DND-41 (cell line): ENCODE measurements around the gene BFSP1.

Experiments used
- ATAC-seq: fragments of 200-7000 bp; cut with Tn5 transposase; 3 replicates; pipeline ENCODE4 v1.9.1; 2021; ENCODE audit warnings: low read depth; ENCODE audit not compliant: insufficient read depth
- DNase-seq: peaks from one replicate; pipeline ENCODE4 v3.0.0-alpha.2; 2020
- H2AFZ ChIP-seq: 2 replicates; pipeline ENCODE4 v1.6.0; 2012; ENCODE audit warnings: low read depth, low read length
- H3K27ac ChIP-seq: 2 replicates; pipeline ENCODE4 v1.5.1; 2012; ENCODE audit warnings: low read length, inconsistent platforms
- H3K27me3 ChIP-seq: fragments of 200-600 bp; sonication (generic); 2 replicates; pipeline ENCODE4 v1.6.0; 2012; ENCODE audit warnings: low read length, mild to moderate bottlenecking, inconsistent platforms; ENCODE audit not compliant: insufficient read depth, poor library complexity
- H3K36me3 ChIP-seq: 2 replicates; pipeline ENCODE4 v1.5.1; 2012; ENCODE audit warnings: low read length, inconsistent platforms; ENCODE audit not compliant: insufficient read depth
- H3K4me1 ChIP-seq: 2 replicates; pipeline ENCODE4 v1.5.1; 2012; ENCODE audit warnings: mild to moderate bottlenecking, low read length; ENCODE audit not compliant: insufficient read depth
- H3K4me2 ChIP-seq: 2 replicates; pipeline ENCODE4 v1.6.0; 2012; ENCODE audit warnings: mild to moderate bottlenecking, moderate library complexity, low read length, inconsistent platforms; ENCODE audit not compliant: insufficient read depth
- H3K4me3 ChIP-seq, 2 experiments: fragments of 200-600 bp in 1 of 2; shearing (Covaris generic) in 1 of 2; 2 replicates each; pipeline ENCODE4 v1.5.1; 2012 to 2016; ENCODE audit warnings: inconsistent platforms in 2 of 2, low read length in 2 of 2, mild to moderate bottlenecking in 2 of 2, low read depth in 1 of 2, moderate library complexity in 1 of 2
- H3K79me2 ChIP-seq: 2 replicates; pipeline ENCODE4 v1.6.0; 2012; ENCODE audit warnings: low read length, inconsistent platforms; ENCODE audit not compliant: insufficient read depth
- H3K9ac ChIP-seq: 2 replicates; pipeline ENCODE4 v1.6.0; 2012; ENCODE audit warnings: low read depth, mild to moderate bottlenecking, inconsistent platforms, low read length, moderate library complexity
- H3K9me3 ChIP-seq: 2 replicates; pipeline ENCODE4 v1.5.1; 2012; ENCODE audit warnings: low read length, moderate library complexity, mild to moderate bottlenecking, inconsistent platforms; ENCODE audit not compliant: insufficient read depth, severe bottlenecking
- H4K20me1 ChIP-seq: 2 replicates; pipeline ENCODE4 v1.6.0; 2012; ENCODE audit warnings: low read length; ENCODE audit not compliant: insufficient read depth
- CTCF ChIP-seq: IDR thresholded peaks from 2 replicates; pipeline ENCODE4 v1.5.1; 2012; ENCODE audit warnings: borderline replicate concordance, low read length, moderate library complexity, mild to moderate bottlenecking; ENCODE audit not compliant: poor library complexity, severe bottlenecking; ENCODE audit errors: extremely low read depth
- EZH2 ChIP-seq: IDR thresholded peaks from 3 replicates; pipeline ENCODE4 v1.6.1; 2012; ENCODE audit warnings: borderline replicate concordance, low read depth, mild to moderate bottlenecking, moderate library complexity, low read length, inconsistent platforms; ENCODE audit not compliant: severe bottlenecking

The BFSP1 gene

DNA sequence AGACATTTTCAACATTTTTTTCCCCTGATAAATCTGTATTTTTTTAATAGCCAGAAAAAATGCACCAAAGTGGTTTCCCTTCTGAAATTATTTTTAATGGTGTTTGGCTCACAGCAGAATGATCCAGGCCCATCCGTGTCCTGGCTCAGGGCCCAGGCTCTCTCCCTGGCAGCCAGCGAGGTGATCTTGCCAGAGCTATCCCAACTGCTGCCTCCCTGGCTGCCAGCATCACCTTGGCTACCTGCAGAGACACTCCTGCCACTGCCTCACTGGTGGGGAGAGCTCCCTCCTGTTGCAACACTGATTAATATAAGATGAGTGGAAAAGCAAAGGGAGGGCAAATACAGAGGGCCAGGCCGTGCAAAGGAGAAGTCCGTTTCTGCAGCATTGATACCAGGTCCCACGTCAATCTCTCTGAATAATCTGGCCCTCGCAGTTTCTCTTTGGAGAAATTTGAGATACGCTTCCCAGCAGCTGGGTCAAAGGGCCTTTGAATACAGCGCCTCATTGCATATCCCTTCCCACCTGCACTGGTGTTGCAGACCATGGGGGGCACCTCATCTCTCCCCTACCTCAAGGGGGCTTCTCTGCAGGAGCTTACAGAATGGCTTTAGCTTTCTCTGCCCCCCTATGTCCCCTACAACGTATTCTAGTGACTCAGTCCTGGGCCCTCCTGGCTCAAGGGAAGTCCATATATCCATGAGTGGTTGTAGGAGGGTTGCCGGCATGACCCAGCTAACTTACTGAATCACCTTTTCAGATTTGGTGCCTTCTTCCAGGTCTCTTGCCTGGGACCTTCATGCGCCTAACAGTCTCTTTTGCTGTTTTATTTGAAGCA lies 25.9 kb upstream of the BFSP1 start:
- no peak for TF ChIP-seq CTCF
- no peaks in the 10 kb centered on the region for H4K20me1 ChIP-seq
- H3K4me2 ChIP-seq = no peak overlapping the region
- peaks cover 3% of the 10 kb centered on the region for H3K27me3 ChIP-seq
- H3K4me1 ChIP-seq = no peaks in the 10 kb centered on the region
- DNase-seq (no peak), ATAC-seq (no peak)
- no peaks in the 10 kb centered on the region for H3K36me3 ChIP-seq
- no peaks in the 10 kb centered on the region for H3K79me2 ChIP-seq
- H3K27ac ChIP-seq = no peak overlapping the region
- H3K9me3 ChIP-seq = no peaks in the 10 kb centered on the region
- H2AFZ ChIP-seq = no peak overlapping the region
- no peak overlapping the region for H3K4me3 ChIP-seq
- H3K9ac ChIP-seq = no peak overlapping the region

GRCh38 chr20:17555106-17555505 lies 23.9 kb upstream of the BFSP1 start:
- Histone ChIP-seq H3K4me3 (no peak overlapping the region), H3K27me3 (peaks cover 3% of the 10 kb centered on the region), H3K4me1 (no peaks in the 10 kb centered on the region), H3K79me2 (no peaks in the 10 kb centered on the region), H4K20me1 (no peaks in the 10 kb centered on the region), H3K4me2 (no peak overlapping the region), H3K27ac (no peak overlapping the region), H3K36me3 (no peaks in the 10 kb centered on the region), H3K9me3 (no peaks in the 10 kb centered on the region), H2AFZ (no peak overlapping the region), H3K9ac (no peak overlapping the region)
- DNase-seq (no peak), ATAC-seq (no peak)
- TF ChIP-seq CTCF (no peak), EZH2 (no peak)

DNA sequence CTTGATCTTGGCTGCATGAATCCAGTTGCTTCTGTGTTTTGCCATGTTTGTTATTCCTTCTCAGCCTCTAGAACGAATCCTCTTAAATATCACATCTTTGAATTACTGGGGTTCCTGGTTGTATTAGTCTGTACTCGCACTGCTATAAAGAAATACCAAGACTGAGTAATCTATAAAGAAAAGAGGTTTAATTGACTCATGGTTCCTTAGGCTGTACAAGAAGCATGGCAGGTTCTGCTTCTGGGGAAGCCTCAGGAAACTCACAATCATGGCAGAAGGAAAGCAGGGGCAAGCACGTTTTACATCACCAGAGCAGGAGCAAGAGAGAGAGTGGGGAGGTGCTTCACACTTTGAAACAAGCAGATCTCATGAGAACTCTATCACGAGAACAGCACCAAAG lies 18.0 kb upstream of the BFSP1 start:
- peaks cover 4% of the 10 kb centered on the region for H3K27me3 ChIP-seq
- no peaks in the 10 kb centered on the region for H3K4me1 ChIP-seq
- no peak overlapping the region for H3K9ac ChIP-seq
- no peak for ATAC-seq
- no peaks in the 10 kb centered on the region for H3K36me3 ChIP-seq
- no peak overlapping the region for H3K27ac ChIP-seq
- no peak overlapping the region for H3K4me3 ChIP-seq
- H4K20me1 ChIP-seq = no peaks in the 10 kb centered on the region
- H3K79me2 ChIP-seq = no peaks in the 10 kb centered on the region
- no peaks in the 10 kb centered on the region for H3K9me3 ChIP-seq
- H2AFZ ChIP-seq = no peak overlapping the region
- no peak for DNase-seq
- TF ChIP-seq EZH2 (no peak), CTCF (no peak)
- H3K4me2 ChIP-seq = no peak overlapping the region
